Neural cell (in vitro differentiated cells): Measurements from ENCODE around the gene APBA2. TPM values are rescaled to one million over a fixed set of nuclear protein-coding genes. Genes with fewer than 3 reads are reported as not detected.

ENCODE experiments used
- H2AFZ ChIP-seq: fragments of 200-600, 300-800 bp; sonication (generic), shearing (Covaris generic); 2 replicates; pipeline ENCODE4 v1.6.0; 2014; ENCODE audit warnings: low read depth, mild to moderate bottlenecking, antibody characterized with exemption, low read length, moderate library complexity
- H3F3A ChIP-seq: fragments of 200-600 bp; shearing (Covaris generic); 2 replicates; pipeline ENCODE4 v1.6.1; 2016; ENCODE audit warnings: mild to moderate bottlenecking, moderate library complexity, mixed read lengths, antibody characterized with exemption, low read length; ENCODE audit not compliant: insufficient read depth, poor library complexity, severe bottlenecking
- H3K27ac ChIP-seq: fragments of 200-600, 300-800 bp; sonication (generic), shearing (Covaris generic); 2 replicates; pipeline ENCODE4 v1.5.1; 2014; ENCODE audit warnings: mild to moderate bottlenecking, low read length, moderate library complexity
- H3K27me3 ChIP-seq: fragments of 300-800, 200-600 bp; sonication (generic), shearing (Covaris generic); 2 replicates; pipeline ENCODE4 v1.6.0; 2014; ENCODE audit warnings: mild to moderate bottlenecking, low read depth, low read length, moderate library complexity; ENCODE audit not compliant: insufficient read depth
- H3K36me3 ChIP-seq: fragments of 300-800, 200-600 bp; sonication (generic), shearing (Covaris generic); 2 replicates; pipeline ENCODE4 v1.5.1; 2014; ENCODE audit warnings: mild to moderate bottlenecking, antibody characterized with exemption, low read length, moderate library complexity; ENCODE audit not compliant: insufficient read depth
- H3K4me2 ChIP-seq: fragments of 300-800, 200-600 bp; sonication (generic), shearing (Covaris generic); 2 replicates; pipeline ENCODE4 v1.6.0; 2014; ENCODE audit warnings: mild to moderate bottlenecking, low read length
- H3K4me3 ChIP-seq: fragments of 300-800, 200-600 bp; sonication (generic), shearing (Covaris generic); 2 replicates; pipeline ENCODE4 v1.5.1; 2014; ENCODE audit warnings: mild to moderate bottlenecking, low read length, moderate library complexity
- H3K79me2 ChIP-seq: fragments of 200-600 bp; shearing (Covaris generic); replicated peaks from 2 replicates; pipeline ENCODE4 v1.6.0; 2014; ENCODE audit warnings: mild to moderate bottlenecking, low read length, moderate library complexity; ENCODE audit not compliant: insufficient read depth
- H3K9ac ChIP-seq: fragments of 300-800, 200-600 bp; sonication (generic), shearing (Covaris generic); 2 replicates; pipeline ENCODE4 v1.6.1; 2016; ENCODE audit warnings: mild to moderate bottlenecking, low read length, mixed read lengths
- H3K9me2 ChIP-seq: fragments of 200-600 bp; shearing (Covaris generic); 2 replicates; pipeline ENCODE4 v1.6.1; 2016; ENCODE audit warnings: mild to moderate bottlenecking, low read length, mixed read lengths; ENCODE audit not compliant: insufficient read depth
- H3K9me3 ChIP-seq: fragments of 200-600, 300-800 bp; sonication (generic), shearing (Covaris generic); 2 replicates; pipeline ENCODE4 v1.6.1; 2016; ENCODE audit warnings: mild to moderate bottlenecking, mixed run types, low read length, moderate library complexity, mixed read lengths
- H4K20me1 ChIP-seq: fragments of 200-600 bp; shearing (Covaris generic); 2 replicates; pipeline ENCODE4 v1.6.1; 2016; ENCODE audit warnings: mild to moderate bottlenecking, mixed run types; ENCODE audit not compliant: insufficient read depth
- EP300 ChIP-seq: fragments of 450-650 bp; conservative IDR thresholded peaks from 2 replicates; pipeline ENCODE4 v1.6.1; 2014; ENCODE audit warnings: antibody characterized with exemption, mild to moderate bottlenecking, moderate library complexity; ENCODE audit not compliant: poor library complexity, severe bottlenecking
- EZH2 ChIP-seq: fragments of 200-600, 300-800 bp; shearing (Covaris generic), sonication (generic); IDR thresholded peaks from 2 replicates; pipeline ENCODE4 v1.6.1; 2014; ENCODE audit warnings: antibody characterized with exemption, low read length, borderline replicate concordance, mild to moderate bottlenecking; ENCODE audit not compliant: insufficient read depth, poor library complexity, severe bottlenecking
- MXI1 ChIP-seq: fragments of 450-650 bp; conservative IDR thresholded peaks from 2 replicates; pipeline ENCODE4 v1.6.1; 2014; ENCODE audit warnings: antibody characterized with exemption, mild to moderate bottlenecking; ENCODE audit not compliant: poor library complexity, severe bottlenecking
- POLR2AphosphoS5 ChIP-seq: IDR thresholded peaks from 2 replicates; pipeline ENCODE4 v1.6.1; 2012
- RAD21 ChIP-seq: fragments of 450-650 bp; conservative IDR thresholded peaks from 2 replicates; pipeline ENCODE4 v1.6.1; 2014; ENCODE audit warnings: antibody characterized with exemption, mild to moderate bottlenecking, moderate library complexity
- SMC3 ChIP-seq: fragments of 450-650 bp; conservative IDR thresholded peaks from 2 replicates; pipeline ENCODE4 v1.6.1; 2014; ENCODE audit warnings: antibody characterized with exemption, mild to moderate bottlenecking, moderate library complexity; ENCODE audit not compliant: poor library complexity
- TAF1 ChIP-seq: IDR thresholded peaks from 2 replicates; pipeline ENCODE4 v1.6.1; 2012; ENCODE audit warnings: low read depth
- polyA plus RNA-seq: library from polyadenylated mRNA; depleted of rRNA; stranded (reverse); fragments of >200 nt; gene quantifications from 2 replicates; pipeline ENCODE4 v1.2.3, GENCODE V29; 2014
- TF ChIP-seq, protein P1 (sequence below): fragments of 450-650 bp; IDR thresholded peaks from 2 replicates; pipeline ENCODE4 v1.5.1; 2014; ENCODE audit warnings: antibody characterized with exemption, mild to moderate bottlenecking, moderate library complexity; ENCODE audit not compliant: poor library complexity, severe bottlenecking
- TF ChIP-seq, protein P2 (sequence below): IDR thresholded peaks from 2 replicates; pipeline ENCODE4 v1.6.1; 2012; ENCODE audit warnings: borderline replicate concordance

APBA2 gene
- polyA plus RNA-seq, 1 donor from 2014 or later: 134 TPM

DNA sequence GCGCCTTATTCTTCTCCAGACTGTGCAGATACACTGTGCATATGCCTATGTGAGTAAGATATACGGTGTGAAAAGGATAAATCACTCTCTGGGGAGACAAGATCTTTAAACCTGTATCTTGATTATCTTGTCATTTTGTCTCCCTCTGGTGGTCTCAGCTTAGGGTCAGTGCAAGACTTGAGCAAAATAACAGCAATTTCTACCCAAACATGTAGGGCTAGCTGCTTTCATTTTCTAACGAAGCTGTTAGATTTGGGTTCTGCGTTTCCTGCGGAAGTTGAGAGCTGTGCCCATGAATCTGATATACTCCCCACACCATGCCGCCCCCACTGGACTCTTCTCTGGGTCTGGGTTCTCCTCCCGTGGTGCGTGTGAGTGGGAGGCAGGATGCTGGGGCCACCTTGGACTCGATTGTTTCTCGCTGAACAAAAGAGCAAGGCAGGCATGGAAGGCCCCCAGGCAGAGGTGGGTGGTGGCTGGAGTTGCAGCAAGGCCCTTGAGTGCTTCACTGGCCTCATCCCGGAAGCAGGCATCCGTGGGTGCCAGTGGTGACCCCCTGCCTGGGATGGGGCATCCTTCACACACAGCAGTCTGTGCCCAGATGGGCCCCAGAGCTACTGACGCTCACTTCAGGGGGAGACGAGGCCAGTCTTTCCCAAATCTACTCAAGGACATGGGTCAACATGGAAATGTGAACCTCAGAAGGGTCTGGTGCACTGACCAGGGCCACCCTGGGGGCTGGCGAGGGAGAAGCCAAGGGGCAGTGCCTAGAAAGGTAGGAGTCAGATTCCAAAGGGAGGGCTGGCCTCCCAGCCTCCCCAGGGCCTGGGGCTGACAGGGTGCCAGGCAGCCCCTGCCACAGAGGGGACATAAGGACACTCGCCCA, 204.2 kb downstream of the APBA2 start:
- Histone ChIP-seq H3K79me2 (no peaks in the 10 kb centered on the region), H3K36me3 (no peaks in the 10 kb centered on the region), H3K4me3 (no peak overlapping the region), H3F3A (no peaks in the 10 kb centered on the region), H3K9me3 (no peaks in the 10 kb centered on the region), H4K20me1 (no peaks in the 10 kb centered on the region), H3K4me2 (no peak overlapping the region), H3K9me2 (no peaks in the 10 kb centered on the region), H3K27me3 (no peaks in the 10 kb centered on the region), H2AFZ (no peak overlapping the region), H3K27ac (no peak overlapping the region), H3K9ac (no peak overlapping the region)
- TF ChIP-seq RAD21 (peak; percentile 64), EP300 (no peak), POLR2AphosphoS5 (no peak), MXI1 (no peak), SMC3 (peak; percentile 69), EZH2 (no peak), TAF1 (no peak)
- TF ChIP-seq, protein P1, sequence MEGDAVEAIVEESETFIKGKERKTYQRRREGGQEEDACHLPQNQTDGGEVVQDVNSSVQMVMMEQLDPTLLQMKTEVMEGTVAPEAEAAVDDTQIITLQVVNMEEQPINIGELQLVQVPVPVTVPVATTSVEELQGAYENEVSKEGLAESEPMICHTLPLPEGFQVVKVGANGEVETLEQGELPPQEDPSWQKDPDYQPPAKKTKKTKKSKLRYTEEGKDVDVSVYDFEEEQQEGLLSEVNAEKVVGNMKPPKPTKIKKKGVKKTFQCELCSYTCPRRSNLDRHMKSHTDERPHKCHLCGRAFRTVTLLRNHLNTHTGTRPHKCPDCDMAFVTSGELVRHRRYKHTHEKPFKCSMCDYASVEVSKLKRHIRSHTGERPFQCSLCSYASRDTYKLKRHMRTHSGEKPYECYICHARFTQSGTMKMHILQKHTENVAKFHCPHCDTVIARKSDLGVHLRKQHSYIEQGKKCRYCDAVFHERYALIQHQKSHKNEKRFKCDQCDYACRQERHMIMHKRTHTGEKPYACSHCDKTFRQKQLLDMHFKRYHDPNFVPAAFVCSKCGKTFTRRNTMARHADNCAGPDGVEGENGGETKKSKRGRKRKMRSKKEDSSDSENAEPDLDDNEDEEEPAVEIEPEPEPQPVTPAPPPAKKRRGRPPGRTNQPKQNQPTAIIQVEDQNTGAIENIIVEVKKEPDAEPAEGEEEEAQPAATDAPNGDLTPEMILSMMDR: peak; percentile 62
- TF ChIP-seq, protein P2, sequence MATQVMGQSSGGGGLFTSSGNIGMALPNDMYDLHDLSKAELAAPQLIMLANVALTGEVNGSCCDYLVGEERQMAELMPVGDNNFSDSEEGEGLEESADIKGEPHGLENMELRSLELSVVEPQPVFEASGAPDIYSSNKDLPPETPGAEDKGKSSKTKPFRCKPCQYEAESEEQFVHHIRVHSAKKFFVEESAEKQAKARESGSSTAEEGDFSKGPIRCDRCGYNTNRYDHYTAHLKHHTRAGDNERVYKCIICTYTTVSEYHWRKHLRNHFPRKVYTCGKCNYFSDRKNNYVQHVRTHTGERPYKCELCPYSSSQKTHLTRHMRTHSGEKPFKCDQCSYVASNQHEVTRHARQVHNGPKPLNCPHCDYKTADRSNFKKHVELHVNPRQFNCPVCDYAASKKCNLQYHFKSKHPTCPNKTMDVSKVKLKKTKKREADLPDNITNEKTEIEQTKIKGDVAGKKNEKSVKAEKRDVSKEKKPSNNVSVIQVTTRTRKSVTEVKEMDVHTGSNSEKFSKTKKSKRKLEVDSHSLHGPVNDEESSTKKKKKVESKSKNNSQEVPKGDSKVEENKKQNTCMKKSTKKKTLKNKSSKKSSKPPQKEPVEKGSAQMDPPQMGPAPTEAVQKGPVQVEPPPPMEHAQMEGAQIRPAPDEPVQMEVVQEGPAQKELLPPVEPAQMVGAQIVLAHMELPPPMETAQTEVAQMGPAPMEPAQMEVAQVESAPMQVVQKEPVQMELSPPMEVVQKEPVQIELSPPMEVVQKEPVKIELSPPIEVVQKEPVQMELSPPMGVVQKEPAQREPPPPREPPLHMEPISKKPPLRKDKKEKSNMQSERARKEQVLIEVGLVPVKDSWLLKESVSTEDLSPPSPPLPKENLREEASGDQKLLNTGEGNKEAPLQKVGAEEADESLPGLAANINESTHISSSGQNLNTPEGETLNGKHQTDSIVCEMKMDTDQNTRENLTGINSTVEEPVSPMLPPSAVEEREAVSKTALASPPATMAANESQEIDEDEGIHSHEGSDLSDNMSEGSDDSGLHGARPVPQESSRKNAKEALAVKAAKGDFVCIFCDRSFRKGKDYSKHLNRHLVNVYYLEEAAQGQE: no peak

DNA sequence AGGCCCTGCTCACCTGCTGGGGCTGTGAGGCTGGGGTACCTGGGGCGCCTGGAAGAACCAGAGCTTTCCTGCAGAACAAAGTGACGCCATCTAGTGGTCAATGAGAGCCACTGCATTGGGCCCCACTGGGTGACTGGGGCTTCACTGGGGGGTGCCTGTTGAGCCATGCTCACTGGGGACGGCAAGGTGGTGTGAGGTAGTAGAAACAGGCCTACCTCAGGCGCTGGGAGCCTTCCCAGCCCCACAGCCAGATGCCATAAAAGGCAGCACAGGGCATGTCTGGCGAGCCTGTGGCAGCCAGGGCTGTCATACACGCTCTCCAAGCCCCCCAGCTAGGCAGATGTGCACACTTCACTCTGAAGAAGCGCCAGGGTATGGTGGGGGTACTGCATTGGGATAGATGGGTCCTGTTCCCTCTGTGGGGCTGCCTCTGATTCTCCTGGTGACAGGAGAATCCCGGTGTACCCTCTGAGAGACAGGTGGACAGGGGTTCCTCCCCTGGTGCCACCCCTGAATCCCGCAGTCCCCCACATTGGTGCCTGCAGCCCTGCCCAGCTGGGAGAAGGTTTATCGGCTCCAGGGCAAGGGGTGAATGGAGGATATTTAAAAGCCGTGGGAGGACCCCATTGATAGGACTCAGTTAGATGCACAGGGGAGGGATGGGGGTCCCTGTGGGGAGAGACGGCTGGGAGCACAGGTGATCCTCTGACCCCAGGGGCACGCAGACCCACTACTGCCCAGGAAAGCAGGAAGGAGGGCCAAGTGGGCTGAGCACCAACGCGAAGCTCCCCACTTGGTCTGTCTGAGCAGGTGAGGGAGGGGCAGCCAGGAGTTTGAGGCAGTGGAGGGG, 205.1 kb downstream of the APBA2 start:
- Histone ChIP-seq H3K36me3 (no peaks in the 10 kb centered on the region), H3K9me2 (no peaks in the 10 kb centered on the region), H3K27me3 (no peaks in the 10 kb centered on the region), H3K27ac (no peak overlapping the region), H3K9ac (no peak overlapping the region), H3K4me2 (no peak overlapping the region), H3F3A (no peaks in the 10 kb centered on the region), H2AFZ (no peak overlapping the region), H3K79me2 (no peaks in the 10 kb centered on the region), H3K9me3 (no peaks in the 10 kb centered on the region), H3K4me3 (no peak overlapping the region), H4K20me1 (no peaks in the 10 kb centered on the region)
- TF ChIP-seq TAF1 (no peak), MXI1 (no peak), POLR2AphosphoS5 (no peak), EP300 (no peak), EZH2 (no peak), SMC3 (peak; percentile 33)
- TF ChIP-seq, protein P1: peak; percentile 50
